KBM-7 (cell line): ENCODE results near the gene SERP2.

Experiments used
- DNase-seq: peaks from one replicate; pipeline ENCODE4 v3.0.0-alpha.2; 2015
- in situ Hi-C: fragments of 300-500 bp; cut with MboI; formaldehyde crosslinking; loops from 2 replicates; pipeline ENCODE4 v1.14.3; 2020; ENCODE audit warnings: low sequenced_read_pairs, low pct_unique_long_range_greater_than_20kb, mixed read lengths

Gene SERP2

GRCh38 chr13:44404261-44405132 is 30.9 kb downstream of the SERP2 start:
- in situ Hi-C loops, result no loop called here
- no peak for DNase-seq

- DNase-seq, result no peak
Observed at GRCh38 chr13:44406617-44407016, 33.0 kb downstream of the SERP2 start.

GRCh38 chr13:44407379-44407778 is 33.8 kb downstream of the SERP2 start:
- no peak for DNase-seq
- in situ Hi-C loops, result no loop called here

More at GRCh38 chr13:44406617-44407016, 33.0 kb downstream of the SERP2 start:
- in situ Hi-C loops, result no loop called here

GRCh38 chr13:44407891-44408290 is 34.3 kb downstream of the SERP2 start:
- no peak for DNase-seq
- in situ Hi-C loops, result no loop called here

- in situ Hi-C loops, result no loop called here
- DNase-seq, result no peak
Observed at GRCh38 chr13:44409595-44409994, 36.0 kb downstream of the SERP2 start.

- no peak for DNase-seq
- in situ Hi-C loops, result no loop called here
Observed at GRCh38 chr13:44410328-44410859, 36.8 kb downstream of the SERP2 start.

- no peak for DNase-seq
- in situ Hi-C loops, result no loop called here
Observed at GRCh38 chr13:44411841-44412240, 38.2 kb downstream of the SERP2 start.

GRCh38 chr13:44412346-44412935 is 38.8 kb downstream of the SERP2 start:
- in situ Hi-C loops, result no loop called here
- no peak for DNase-seq

- no peak for DNase-seq
- in situ Hi-C loops, result no loop called here
Observed at GRCh38 chr13:44413095-44413494, 39.5 kb downstream of the SERP2 start.

GRCh38 chr13:44414716-44415115 is 41.1 kb downstream of the SERP2 start:
- in situ Hi-C loops, result no loop called here
- DNase-seq, result no peak

- in situ Hi-C loops, result no loop called here
- DNase-seq, result no peak
Observed at GRCh38 chr13:44415815-44416214, 42.2 kb downstream of the SERP2 start.

GRCh38 chr13:44416301-44416700 is 42.7 kb downstream of the SERP2 start:
- peak; percentile 87 for DNase-seq
- in situ Hi-C loops, result no loop called here

- no peak for DNase-seq
- in situ Hi-C loops, result no loop called here
Observed at GRCh38 chr13:44416744-44417143, 43.1 kb downstream of the SERP2 start.

- no peak for DNase-seq
- in situ Hi-C loops, result no loop called here
Observed at GRCh38 chr13:44417446-44417845, 43.8 kb downstream of the SERP2 start.

- DNase-seq, result no peak
- in situ Hi-C loops, result no loop called here
Observed at GRCh38 chr13:44417876-44418275, 44.3 kb downstream of the SERP2 start.

- in situ Hi-C loops, result no loop called here
- no peak for DNase-seq
Observed at GRCh38 chr13:44420376-44421220, 47.0 kb downstream of the SERP2 start.

- in situ Hi-C loops, result no loop called here
- no peak for DNase-seq
Observed at GRCh38 chr13:44421853-44422525, 48.4 kb downstream of the SERP2 start.

- in situ Hi-C loops, result no loop called here
- DNase-seq, result no peak
Observed at GRCh38 chr13:44422755-44423643, 49.4 kb downstream of the SERP2 start.
